HCT116 (cell line): ENCODE data around the gene SERPINB11. TPM values are rescaled to one million over a fixed set of nuclear protein-coding genes. Genes with fewer than 3 reads are reported as not detected.
"Not testable (repeated sequence)": the region's sequence is repeated elsewhere in the genome, so short reads cannot be mapped to it uniquely, and the experiment has no call there.

Source experiments
- ATAC-seq: fragments of 200-7000 bp; cut with Tn5 transposase; 2 replicates; pipeline ENCODE4 v1.9.1; 2020; ENCODE audit warnings: mild to moderate bottlenecking, moderate library complexity
- BruUV-seq: library from RNA; stranded (reverse); fragments of 400-500 nt; replicated peaks from 2 replicates; lab custom pipeline; 2021; lab: Mats Ljungman, UMichigan
- CTCF ChIA-PET: fragments of 300-600 bp; sonication (Branson Sonifier 250); formaldehyde crosslinking; loops from one replicate; lab custom pipeline; 2021; ENCODE audit warnings: antibody characterized with exemption; lab: Charles Lee
- POLR2A ChIA-PET: fragments of 300-600, 350-600 bp; sonication (Branson Sonifier 250); formaldehyde crosslinking; loops from one replicate; lab custom pipeline; 2021; ENCODE audit warnings: antibody characterized with exemption; lab: Charles Lee
- RAD21 ChIA-PET, 2 experiments: fragments of 300-600 bp; sonication (Branson Sonifier 250); formaldehyde crosslinking; loops; one replicate each; lab custom pipeline; 2023; ENCODE audit warnings: low total read pairs in 2 of 2; ENCODE audit not compliant: uncharacterized antibody in 2 of 2, unreplicated experiment in 2 of 2, low non-redundant PET in 1 of 2; lab: Charles Lee
- DNase-seq: peaks from one replicate; pipeline ENCODE4 v3.0.0-alpha.2; 2010; ENCODE audit warnings: low read depth, low spot score
- H2AFZ ChIP-seq: fragments of 200-600 bp; shearing (Covaris generic), sonication (generic); 2 replicates; pipeline ENCODE4 v1.6.1; 2017; ENCODE audit warnings: low read depth, mixed run types, mixed read lengths, antibody characterized with exemption, low read length; ENCODE audit not compliant: poor library complexity, severe bottlenecking
- H3K27ac ChIP-seq: 2 replicates; pipeline ENCODE4 v1.5.1; 2012; ENCODE audit warnings: low read depth, low read length
- H3K27me3 ChIP-seq: fragments of 200-600 bp; sonication (generic); 2 replicates; pipeline ENCODE4 v1.6.1; 2016; ENCODE audit warnings: mixed run types, low read length, mixed read lengths; ENCODE audit not compliant: insufficient read depth
- H3K36me3 ChIP-seq, 2 experiments: fragments of 200-500 bp in 1 of 2; fragments of 200-600 bp in 1 of 2; sonication (Bioruptor generic) in 1 of 2; sonication (generic) in 1 of 2; 2 replicates each; pipeline versions ENCODE4 v1.5.1 to v1.6.1; 2014 to 2016; ENCODE audit warnings: low read length in 2 of 2, inconsistent platforms in 1 of 2, mixed read lengths in 1 of 2, mixed run types in 1 of 2; ENCODE audit not compliant: insufficient read depth in 2 of 2, control insufficient read depth in 1 of 2
- H3K4me1 ChIP-seq, 2 experiments: fragments of 200-600 bp in 1 of 2; sonication (generic) in 1 of 2; 2 replicates each; pipeline versions ENCODE4 v1.5.1 to v1.6.1; 2012 to 2017; ENCODE audit warnings: low read length in 2 of 2, inconsistent platforms in 1 of 2, mild to moderate bottlenecking in 1 of 2, mixed read lengths in 1 of 2, mixed run types in 1 of 2, moderate library complexity in 1 of 2; ENCODE audit not compliant: insufficient read depth in 2 of 2, control insufficient read depth in 1 of 2
- H3K4me2 ChIP-seq: fragments of 200-600 bp; sonication (generic); 2 replicates; pipeline ENCODE4 v1.6.1; 2017; ENCODE audit warnings: mixed run types, low read length, mixed read lengths
- H3K4me3 ChIP-seq, 2 experiments: fragments of 200-600 bp in 1 of 2; sonication (generic) in 1 of 2; replicated peaks in 1 of 2; 2 replicates each; pipeline ENCODE4 v1.5.1; 2011 to 2016; ENCODE audit warnings: low read length in 2 of 2, control low read depth in 1 of 2, low read depth in 1 of 2, mild to moderate bottlenecking in 1 of 2, mixed read lengths in 1 of 2, mixed run types in 1 of 2
- H3K79me2 ChIP-seq: fragments of 200-600 bp; sonication (generic); 2 replicates; pipeline ENCODE4 v1.6.1; 2017; ENCODE audit warnings: mild to moderate bottlenecking, mixed run types, low read length, moderate library complexity, mixed read lengths; ENCODE audit not compliant: insufficient read depth
- H3K9ac ChIP-seq: fragments of 200-600 bp; sonication (generic); 2 replicates; pipeline ENCODE4 v1.6.1; 2016; ENCODE audit warnings: low read length, mixed read lengths
- H3K9me2 ChIP-seq: fragments of 200-600 bp; sonication (generic), shearing (Covaris generic); 2 replicates; pipeline ENCODE4 v1.6.1; 2017; ENCODE audit warnings: mixed run types, mild to moderate bottlenecking, moderate library complexity; ENCODE audit not compliant: insufficient read depth
- H3K9me3 ChIP-seq, 2 experiments: fragments of 200-500 bp in 1 of 2; fragments of 200-600 bp in 1 of 2; sonication (Bioruptor generic) in 1 of 2; sonication (generic) in 1 of 2; 2 replicates each; pipeline ENCODE4 v1.6.1; 2014 to 2017; ENCODE audit warnings: low read length in 2 of 2, mixed read lengths in 2 of 2, inconsistent platforms in 1 of 2, low read depth in 1 of 2, mild to moderate bottlenecking in 1 of 2, mixed run types in 1 of 2, moderate library complexity in 1 of 2; ENCODE audit not compliant: control insufficient read depth in 1 of 2, insufficient read depth in 1 of 2
- H4K20me1 ChIP-seq: fragments of 200-600 bp; sonication (generic), shearing (Covaris generic); 2 replicates; pipeline ENCODE4 v1.6.1; 2017; ENCODE audit warnings: mixed run types, mild to moderate bottlenecking, moderate library complexity; ENCODE audit not compliant: insufficient read depth
- ATF3 ChIP-seq: IDR thresholded peaks from 2 replicates; pipeline ENCODE4 v1.6.1; 2012
- CEBPB ChIP-seq: IDR thresholded peaks from 2 replicates; pipeline ENCODE4 v1.6.1; 2012; ENCODE audit warnings: low read depth
- CTCF ChIP-seq, 3 experiments: fragments of 200-600 bp in 1 of 3; sonication (generic) in 1 of 3; IDR thresholded peaks in 2 of 3; conservative IDR thresholded peaks in 1 of 3; 2 replicates each; pipeline ENCODE4 v1.5.1; 2012 to 2017; ENCODE audit warnings: low read depth in 2 of 3, low read length in 2 of 3, antibody characterized with exemption in 1 of 3, borderline replicate concordance in 1 of 3, control low read depth in 1 of 3, mild to moderate bottlenecking in 1 of 3, mixed read lengths in 1 of 3, mixed run types in 1 of 3, moderate library complexity in 1 of 3; ENCODE audit not compliant: insufficient read depth in 1 of 3
- EGR1 ChIP-seq: IDR thresholded peaks from 2 replicates; pipeline ENCODE4 v1.6.1; 2012; ENCODE audit warnings: low read depth
- JUND ChIP-seq: IDR thresholded peaks from 2 replicates; pipeline ENCODE4 v1.6.1; 2012
- REST ChIP-seq: IDR thresholded peaks from 2 replicates; pipeline ENCODE4 v1.6.1; 2012; ENCODE audit warnings: low read depth
- SIN3A ChIP-seq: IDR thresholded peaks from 2 replicates; pipeline ENCODE4 v1.6.1; 2012; ENCODE audit warnings: low read depth
- SP1 ChIP-seq: IDR thresholded peaks from 2 replicates; pipeline ENCODE4 v1.6.1; 2012; ENCODE audit warnings: low read depth
- SRF ChIP-seq: IDR thresholded peaks from 2 replicates; pipeline ENCODE4 v1.6.1; 2012; ENCODE audit warnings: low read depth
- YY1 ChIP-seq: IDR thresholded peaks from 2 replicates; pipeline ENCODE4 v1.6.1; 2011; ENCODE audit warnings: low read length, low read depth, moderate library complexity, mild to moderate bottlenecking; ENCODE audit not compliant: insufficient replicate concordance; ENCODE audit errors: extremely low read depth
- ZFX ChIP-seq: fragments of 450-650 bp; IDR thresholded peaks from 2 replicates; pipeline ENCODE4 v1.6.1; 2017
- ZNF274 ChIP-seq: fragments of 200-500 bp; sonication (Bioruptor generic); IDR thresholded peaks from 2 replicates; pipeline ENCODE4 v1.6.1; 2014; ENCODE audit warnings: mild to moderate bottlenecking, low read depth, low read length, inconsistent platforms
- intact Hi-C: fragments of 100-400 bp; cut with micrococcal nuclease; formaldehyde crosslinking; loops from 2 replicates; pipeline ENCODE4 v1.10.0; 2022
- total RNA-seq: library from RNA; stranded (reverse); gene quantifications from one replicate; pipeline ENCODE4 v1.2.1, GENCODE V29; 2021; ENCODE audit not compliant: unreplicated experiment

Gene SERPINB11
- total RNA-seq, 1 experiment from 2014 or later = not detected

- ATAC-seq = not testable (repeated sequence)
Observed at GRCh38 chr18:63759786-63760185, 57.0 kb downstream of the SERPINB11 start.

GRCh38 chr18:63762518-63762917 is 59.8 kb downstream of the SERPINB11 start:
- Histone ChIP-seq H2AFZ (no peak overlapping the region), H3K9me3 (peaks cover 0 to 6% of the 10 kb centered on the region in 2 experiments; a peak in 1 of 4 replicates), H3K4me2 (no peak overlapping the region), H3K27me3 (no peaks in the 10 kb centered on the region), H3K27ac (no peak overlapping the region), H3K9ac (no peak overlapping the region), H3K79me2 (no peaks in the 10 kb centered on the region), H3K4me3 (no peak overlapping the region), H3K9me2 (no peaks in the 10 kb centered on the region), H3K4me1 (no peaks in the 10 kb centered on the region), H4K20me1 (no peaks in the 10 kb centered on the region), H3K36me3 (no peaks in the 10 kb centered on the region)
- no TSS peak for BruUV-seq
- ChIA-PET RAD21 (no interaction called here), POLR2A (no interaction called here), CTCF (no interaction called here)
- DNase-seq = no peak
- TF ChIP-seq CTCF (IDR thresholded peaks at IDR 0.05 in 2 of 3, conservative IDR thresholded peaks at IDR 0.05 in 1 of 3; ENCODE audit: borderline replicate concordance in 1 of 3, insufficient read depth in 1 of 3, low read depth in 2 of 3, low read length in 2 of 3) (no peak), ZFX (no peak), REST (no peak), YY1 (no peak), CEBPB (no peak), EGR1 (no peak), SIN3A (no peak), SP1 (no peak), SRF (no peak), ZNF274 (no peak), JUND (no peak), ATF3 (no peak)
- intact Hi-C loops = no loop called here
- no peak for ATAC-seq

More at GRCh38 chr18:63759786-63760185, 57.0 kb downstream of the SERPINB11 start:
- H3K9me3 ChIP-seq, H3K4me2 ChIP-seq, H4K20me1 ChIP-seq, H3K27ac ChIP-seq, H3K79me2 ChIP-seq, DNase-seq, RAD21 ChIA-PET, H3K4me1 ChIP-seq, H3K36me3 ChIP-seq, H3K27me3 ChIP-seq, H3K4me3 ChIP-seq, POLR2A ChIA-PET, H3K9me2 ChIP-seq, H3K9ac ChIP-seq, H2AFZ ChIP-seq, BruUV-seq, intact Hi-C loops, CTCF ChIA-PET: not testable (repeated sequence)
